Activated CD4-positive, alpha-beta T cell treated with anti-CD3 and anti-CD28 coated beads, Interleukin-2, amount 50 U/mL, for 48 hours (primary cell): ENCODE measurements around the gene MFGE8.

ENCODE experiments used
- DNase-seq, 2 experiments: peaks; one replicate each; pipeline ENCODE4 v3.0.0-alpha.2; 2020

The MFGE8 gene

DNA sequence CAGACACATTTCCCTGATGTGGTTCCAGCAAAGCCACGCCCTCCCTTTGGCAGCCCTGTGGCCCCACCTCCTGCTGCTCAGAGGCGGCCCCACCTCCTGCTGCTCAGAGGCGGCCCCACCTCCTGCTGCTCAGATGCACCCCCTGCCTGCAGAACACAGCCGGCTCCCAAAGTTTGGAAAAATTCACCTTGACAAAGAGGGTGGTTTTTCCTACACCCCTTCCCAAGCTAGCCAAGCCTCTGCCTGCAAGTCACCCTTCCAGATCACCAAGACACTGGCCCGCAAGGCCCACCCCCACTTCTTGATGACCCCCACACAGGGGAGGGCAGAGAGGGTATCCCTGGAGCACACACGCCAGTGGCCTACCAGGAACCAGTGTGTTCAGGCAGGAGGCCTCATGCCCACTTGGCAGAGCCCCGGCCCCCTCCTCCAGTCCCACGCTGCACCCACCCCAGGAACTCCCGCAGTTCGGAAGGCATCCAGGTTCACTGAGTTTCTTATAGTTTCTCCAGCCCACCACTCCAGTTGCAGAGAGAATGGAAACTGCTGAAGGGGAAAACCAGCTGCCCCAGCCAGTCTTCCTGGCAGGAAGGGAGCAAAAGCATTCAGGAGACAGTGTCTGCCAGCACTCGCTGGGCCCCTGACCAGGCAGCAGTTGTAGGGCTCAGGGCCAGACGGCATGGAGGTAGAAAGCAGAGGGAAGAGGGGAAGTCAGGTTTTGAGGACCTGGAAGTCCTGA is 15.6 kb downstream of the MFGE8 start:
- peak; percentile 84 to 88 for DNase-seq

DNA sequence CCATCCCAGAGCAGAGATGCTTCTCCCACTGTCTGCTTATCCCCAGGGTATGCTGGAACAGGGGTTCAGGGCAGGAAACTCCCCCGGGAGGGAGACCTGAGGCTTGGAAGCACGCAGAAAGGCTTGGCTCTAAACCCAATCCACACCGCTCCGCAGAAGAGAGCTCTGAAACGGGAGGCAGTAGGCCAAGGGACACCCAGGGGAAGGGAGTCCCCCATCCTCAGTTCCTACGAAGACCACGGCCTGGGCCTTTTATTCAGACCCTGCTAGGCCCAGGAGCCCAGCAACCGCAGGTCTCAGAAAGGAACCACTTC is 16.1 kb downstream of the MFGE8 start:
- no peak for DNase-seq

DNA sequence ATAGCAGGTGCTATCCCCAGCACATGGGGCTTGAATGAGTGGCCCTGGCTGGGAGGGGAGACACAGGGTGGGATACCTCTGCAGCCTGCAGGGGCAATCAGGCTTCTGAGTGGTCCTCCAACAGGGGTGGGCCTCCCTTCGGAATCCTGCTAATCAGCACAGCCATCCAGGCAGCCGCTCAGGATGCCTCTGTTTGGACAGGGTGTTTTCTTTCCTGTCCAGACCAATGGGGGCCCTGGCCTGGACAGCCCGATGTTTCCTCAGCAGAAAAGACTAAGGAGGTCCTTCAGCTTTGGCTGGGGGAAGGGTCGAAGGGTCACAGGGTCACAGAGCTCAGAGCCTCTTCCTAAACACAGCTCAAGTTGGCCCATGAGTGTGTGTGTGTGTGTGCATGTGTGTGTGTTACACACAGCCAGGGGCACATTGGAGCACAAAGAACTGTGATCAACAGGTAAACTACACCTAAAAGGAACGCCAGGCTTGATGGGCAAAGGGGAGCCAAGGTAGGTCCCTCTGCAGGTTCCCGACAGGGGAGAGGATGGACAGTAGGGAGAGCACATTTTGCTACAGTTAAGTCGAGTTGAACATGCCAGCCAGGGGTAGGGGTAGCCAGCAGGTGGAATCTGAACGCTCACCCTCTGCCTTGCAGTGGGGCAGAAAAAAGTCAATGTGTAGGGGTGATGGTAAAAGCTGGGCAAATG is 16.7 kb downstream of the MFGE8 start:
- DNase-seq = no peak

DNA sequence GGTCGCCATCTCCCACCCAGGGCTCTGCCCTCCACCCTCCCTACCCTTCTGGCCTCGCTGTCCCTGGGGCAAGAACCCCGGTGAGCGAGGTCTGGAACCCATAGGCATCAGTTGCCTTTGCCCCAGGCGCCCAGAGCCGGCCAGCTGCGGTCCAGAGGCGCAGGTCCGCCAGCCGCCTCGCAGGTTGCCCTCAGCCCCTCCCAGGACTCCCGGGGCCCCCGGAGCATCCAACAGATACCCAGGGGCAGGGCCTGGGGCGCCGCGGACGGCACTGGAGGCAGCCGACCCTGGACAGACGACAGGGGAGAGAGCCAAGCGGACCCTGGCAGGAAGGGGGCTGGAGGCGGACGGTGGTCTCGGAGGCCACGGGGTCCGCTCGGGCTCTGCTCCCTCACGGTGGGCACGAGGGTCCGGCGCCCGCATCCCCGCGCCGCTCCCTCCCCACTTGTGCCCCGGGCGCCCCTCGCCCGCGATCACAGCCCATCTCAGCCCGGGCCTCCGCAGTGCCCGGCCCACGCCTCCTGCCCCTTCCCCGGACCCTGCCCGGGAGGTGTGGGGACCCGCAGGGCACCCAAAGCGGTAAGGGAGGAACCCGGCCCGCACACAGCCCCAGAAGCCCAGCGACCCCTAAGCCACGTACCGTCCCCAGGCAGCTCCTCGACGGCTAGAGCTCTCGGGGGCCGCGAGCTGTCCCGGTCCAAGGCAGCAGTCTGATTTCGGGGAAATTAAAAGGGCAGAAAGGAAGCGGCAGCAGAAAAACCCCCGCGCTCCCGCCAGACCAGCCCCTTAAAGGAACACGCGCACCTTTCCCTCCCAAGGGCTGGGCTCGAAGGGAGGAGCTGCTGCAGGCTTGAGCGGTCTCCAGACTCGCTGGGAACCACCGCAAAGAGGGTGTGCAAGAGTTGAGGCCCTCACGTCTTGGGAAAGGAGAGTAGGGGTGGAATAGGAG is 18.1 kb downstream of the MFGE8 start, which contains the start of gene HAPLN3:
HAPLN3 (minus strand) TSS at position 726 of the 949 bp plus-strand sequence. CDS start 8,246 bp downstream, outside the sequence.
- DNase-seq = peak; percentile 70 to 78

DNA sequence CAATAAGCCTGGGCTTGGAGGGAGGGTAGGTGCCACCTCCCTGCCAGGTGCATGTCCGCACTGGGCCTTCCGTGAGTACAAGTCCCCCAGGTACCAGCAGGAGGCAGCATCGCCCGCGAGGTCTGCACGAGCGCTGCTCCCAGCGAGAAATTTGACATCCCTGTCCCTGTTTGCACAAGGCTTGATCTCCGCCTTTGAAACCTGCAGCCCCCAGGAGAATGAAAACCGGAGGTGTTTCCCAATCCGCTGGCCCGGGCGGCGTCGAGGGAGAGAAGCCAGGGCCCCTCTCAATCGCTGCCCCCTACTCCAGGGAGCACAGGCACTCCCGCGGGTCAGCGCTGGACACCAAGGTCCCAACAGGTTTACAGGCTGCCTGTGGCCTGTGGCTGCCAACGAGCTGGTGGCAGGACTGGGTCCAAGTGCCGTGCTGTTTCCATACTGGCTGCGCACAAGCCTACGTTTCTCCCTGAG is 18.8 kb downstream of the MFGE8 start:
- DNase-seq = peak; percentile 90 to 92

DNA sequence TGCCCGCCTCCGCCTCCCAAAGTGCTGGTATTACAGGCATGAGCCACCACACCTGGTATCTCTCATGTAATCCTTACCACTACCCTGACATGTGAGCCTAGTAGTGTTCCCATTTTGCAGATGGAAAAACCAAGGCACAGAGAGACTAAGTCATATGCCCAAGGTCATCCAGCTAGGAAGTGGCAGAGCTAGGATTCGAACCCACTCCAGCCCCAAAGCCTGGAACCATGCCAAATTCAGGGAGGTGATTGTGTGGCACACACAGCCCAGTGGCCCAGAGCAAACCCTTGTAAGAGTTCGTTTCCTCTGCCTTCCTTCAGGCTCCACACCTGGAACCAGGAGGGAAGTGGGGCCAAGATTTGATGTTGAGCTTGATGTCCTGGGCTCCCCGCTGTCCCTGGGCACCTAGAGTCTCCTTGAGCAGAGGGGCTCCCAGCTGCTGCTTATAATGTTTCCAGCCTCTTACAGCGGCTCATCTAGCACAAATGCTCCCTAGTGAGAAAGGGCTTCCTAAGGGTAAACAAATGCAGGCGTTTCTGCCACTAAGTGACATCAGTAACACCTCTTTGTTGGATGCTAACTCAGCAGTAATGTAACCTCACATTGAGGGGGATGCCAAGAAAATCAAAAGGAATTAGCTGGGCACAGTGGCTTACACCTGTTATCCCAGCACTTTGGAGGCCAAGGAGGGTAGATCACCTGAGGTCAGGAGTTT is 21.5 kb downstream of the MFGE8 start:
- no peak for DNase-seq

DNA sequence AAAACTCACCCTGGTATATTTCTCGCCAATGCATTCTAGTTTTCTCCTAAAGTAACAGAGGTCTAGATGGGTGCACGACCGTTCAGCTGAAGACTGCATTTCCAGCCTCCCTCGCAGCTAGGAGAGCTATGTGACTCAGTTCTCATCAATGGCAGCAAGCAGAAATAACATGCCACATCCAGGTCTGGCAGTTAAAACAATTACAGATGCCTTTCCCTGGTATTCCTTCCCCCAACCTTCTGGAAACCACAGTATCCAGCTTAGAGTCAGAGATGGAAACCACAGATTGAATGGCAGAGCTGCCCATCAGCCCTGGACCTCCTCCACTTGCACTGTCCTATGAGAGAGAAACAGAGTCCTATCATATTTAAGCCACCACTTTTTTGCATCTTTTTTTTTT is 22.7 kb downstream of the MFGE8 start:
- DNase-seq = no peak

DNA sequence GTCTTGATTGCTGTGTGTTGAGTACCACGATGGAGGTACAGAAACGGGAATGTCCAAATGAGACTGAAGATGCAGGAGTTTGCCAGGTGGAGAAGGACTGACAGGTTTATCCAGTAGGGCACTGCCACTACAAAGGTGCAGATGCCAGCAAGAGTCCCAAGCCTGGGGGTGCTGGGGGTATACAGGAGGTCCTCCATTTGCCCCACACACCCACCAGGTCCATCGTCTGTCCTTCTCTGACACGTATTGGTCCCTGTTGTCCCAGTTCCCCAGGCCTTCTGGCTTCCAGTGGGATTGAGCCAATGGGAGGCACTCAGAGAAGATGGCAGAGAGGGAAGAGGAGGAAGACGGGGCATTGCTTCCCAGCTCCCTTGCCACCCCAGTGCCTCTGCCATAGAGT is 24.5 kb downstream of the MFGE8 start:
- no peak for DNase-seq

DNA sequence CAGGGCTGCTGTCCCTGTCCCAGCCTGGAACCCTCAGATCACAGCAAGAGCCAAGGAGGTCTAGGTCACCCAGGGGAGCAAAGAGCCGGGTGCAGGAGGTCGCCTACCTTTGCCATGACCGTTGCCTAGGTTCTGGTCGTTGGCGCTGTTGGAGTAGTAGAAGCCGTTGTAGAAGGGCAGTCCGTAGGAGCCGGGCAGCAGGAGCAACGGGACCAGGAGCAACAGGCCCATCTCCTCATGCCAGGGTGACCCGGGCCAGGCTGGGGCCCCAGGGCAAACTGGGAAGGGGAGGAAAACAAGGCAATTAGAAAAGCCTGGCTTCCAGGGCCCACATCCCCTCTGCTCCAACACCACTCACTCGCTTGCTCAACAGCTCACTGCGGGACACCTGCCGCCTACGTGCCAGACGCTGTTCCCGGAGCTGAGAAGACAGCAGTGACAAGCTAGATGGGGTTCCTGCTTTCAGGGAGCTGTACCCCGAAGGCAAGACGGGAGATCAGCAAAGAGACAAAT is 26.1 kb downstream of the MFGE8 start:
- no peak for DNase-seq

DNA sequence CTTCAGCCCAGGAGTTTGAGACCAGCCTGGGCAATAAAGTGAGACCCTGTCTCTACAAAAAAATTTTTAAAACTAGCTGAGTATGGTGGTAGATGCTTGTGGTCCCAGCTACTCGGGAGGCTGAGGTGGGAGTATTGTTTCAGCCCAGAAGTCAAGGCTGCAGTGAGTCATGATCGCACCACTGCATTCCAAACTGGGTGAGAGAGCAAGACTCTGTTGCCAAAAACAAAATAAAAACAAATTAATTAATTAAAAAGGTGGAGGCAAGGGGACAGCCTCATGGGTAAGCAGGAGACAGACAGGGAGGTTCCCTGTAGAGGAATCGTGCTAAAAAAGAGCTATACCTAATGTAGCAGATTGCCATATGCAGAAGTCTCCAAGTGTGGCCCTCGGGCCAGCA is 30.4 kb downstream of the MFGE8 start:
- no peak for DNase-seq

DNA sequence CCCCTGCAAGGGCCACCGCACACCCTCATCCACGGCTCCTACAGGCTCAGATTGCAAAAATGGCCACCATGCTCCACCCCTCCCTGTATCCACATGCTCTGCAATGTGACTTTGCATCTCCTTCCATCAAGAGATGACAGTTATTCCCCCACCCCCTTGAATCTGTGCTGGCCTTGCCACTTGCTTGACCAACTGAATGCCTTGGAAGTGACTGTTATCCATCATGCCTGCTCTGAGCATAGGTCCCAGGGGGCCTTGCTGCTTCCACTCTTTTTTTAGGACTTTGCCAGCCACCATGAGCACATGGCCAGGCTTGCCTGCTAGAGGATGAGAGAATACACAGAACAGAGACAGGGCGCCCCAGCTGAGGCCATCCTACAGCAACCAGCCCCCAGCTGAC is 31.4 kb downstream of the MFGE8 start:
- no peak for DNase-seq

DNA sequence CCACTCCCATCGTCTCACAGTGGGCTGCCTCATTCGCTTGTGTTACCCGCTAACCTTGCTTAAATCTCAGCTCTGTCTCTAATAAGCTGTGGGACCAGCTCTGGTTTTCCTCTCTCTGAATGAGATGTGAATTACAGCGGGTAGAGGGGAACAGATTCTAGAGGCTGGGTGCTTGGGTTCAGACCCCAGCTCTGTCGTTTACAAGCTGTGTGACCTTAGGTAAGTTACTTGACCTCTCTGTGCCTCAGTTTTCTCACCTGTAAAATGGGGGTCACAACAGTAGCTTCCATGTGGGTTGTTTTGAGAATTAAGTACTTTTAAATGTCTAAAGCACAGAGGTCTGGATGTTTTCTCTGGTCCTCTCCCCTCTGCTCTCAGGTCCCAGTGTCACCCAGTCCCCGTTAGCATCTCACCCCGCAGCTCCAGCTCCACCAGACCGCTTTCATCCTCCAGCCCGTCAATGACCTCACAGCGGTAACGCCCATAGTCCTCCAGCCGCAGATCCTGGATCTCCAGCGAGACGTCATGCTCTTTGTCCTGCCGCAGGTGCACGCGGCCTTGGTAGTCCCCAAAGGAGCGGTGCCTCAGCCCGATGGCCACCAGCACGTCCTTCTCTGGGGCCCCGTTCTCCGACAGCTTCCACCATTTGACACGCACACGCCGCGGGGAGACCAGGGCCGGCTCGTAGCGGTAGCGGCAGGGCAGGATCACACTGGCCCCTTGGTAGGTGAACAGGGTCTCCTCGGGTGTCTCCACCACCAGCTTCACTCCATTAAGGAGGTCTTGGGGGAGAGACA is 32.0 kb downstream of the MFGE8 start:
- DNase-seq = no peak

DNA sequence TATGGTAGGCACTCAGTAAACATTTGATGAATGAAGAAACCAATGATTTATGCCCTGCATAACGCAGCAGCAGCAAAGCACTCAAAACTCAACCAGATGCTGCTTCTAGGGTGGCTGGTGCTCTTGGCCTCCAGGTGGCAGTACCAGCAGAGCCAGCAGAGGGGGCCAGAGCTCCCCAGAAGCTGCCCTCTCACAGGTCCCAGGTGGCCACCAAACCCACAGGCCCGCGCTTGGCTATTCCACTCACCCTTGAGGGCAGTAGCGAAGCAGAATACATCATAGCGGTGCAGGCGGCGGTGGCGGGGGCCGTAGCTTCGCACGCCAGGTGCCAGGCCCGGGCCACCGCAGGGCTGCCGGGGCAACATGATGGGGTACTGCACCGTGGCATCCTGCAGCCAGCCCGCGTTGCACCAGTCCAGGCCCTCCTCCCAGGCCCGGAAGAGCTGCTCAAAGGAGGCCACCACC is 34.4 kb downstream of the MFGE8 start:
- DNase-seq = peak; percentile 49 to 56

DNA sequence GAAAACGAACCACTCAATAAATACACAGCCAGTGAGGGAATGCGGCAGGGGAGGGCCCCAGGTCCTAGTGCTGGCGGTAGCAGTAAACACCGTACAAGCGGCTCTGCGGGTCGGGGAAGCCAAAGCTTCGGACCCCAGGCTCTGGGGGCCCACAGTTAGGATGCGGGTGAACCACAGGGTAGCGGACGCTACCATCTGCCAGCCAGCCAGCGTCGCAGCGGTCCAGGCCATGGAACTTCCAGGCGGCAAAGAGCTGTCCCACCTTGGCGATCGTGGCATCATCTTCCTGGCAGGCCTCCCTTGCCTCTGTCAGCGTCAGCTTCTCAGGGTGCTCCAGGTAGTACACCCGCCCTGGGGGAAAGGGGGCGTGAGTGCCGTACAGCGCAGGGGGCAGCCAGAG is 35.3 kb downstream of the MFGE8 start:
- DNase-seq = no peak

DNA sequence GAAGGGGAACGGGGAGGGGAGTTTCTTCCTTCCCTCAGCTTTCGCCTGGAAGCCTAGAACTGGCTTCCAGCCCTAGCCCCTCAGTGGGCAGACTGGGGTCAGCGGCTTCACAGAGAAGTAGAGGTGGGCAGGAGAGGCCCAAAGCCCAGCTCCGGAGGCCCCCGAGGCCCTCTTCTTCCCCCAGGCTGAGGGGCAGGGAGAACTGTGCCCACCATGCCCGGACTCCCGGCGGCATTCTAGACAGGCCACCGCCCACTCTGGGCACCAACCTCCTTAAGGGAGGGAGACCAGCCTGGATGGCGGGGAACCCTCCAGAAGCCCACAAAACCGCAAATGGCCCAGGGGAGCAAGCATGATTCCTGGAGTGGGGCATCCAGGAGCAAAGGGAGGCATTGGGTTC is 35.8 kb downstream of the MFGE8 start:
- DNase-seq = no peak

DNA sequence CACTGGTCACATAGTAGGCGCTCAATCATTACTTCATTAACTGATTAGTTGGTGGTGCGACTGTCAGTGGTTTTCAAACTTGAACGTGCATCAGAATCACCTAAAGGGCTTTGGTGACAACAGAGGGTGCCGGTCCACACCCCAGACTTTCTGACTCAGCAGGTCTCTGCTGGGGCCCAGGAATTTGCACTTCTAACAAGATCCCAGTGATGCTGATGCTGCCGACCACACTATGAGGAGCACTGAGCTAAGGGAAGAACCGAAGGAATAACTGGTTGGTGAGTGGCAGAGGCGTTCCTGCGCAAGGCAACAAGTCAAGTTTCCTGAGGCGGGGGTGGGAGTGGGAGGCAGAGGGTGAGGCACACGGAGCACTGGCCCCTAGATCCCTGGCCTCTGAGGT is 36.6 kb downstream of the MFGE8 start:
- DNase-seq = no peak

DNA sequence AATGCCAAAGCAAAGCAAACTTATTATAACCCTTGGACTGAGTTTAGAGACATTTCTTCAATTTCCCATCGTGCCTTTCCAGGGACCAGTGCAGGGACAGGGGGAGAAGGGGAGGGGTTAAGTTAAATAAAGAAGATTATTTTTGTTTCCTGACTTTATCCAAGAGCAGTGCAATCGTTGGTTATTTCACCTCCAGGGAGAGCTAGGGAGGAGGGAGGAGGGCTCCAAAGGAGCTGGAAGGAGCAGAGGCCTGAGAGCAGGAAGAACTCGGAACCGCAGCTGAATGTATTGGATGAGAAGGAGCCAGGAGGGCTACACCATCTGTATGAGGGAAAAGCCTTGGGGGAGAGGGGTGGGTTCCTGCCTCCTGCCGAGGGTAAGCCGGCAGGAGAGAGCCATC is 38.5 kb downstream of the MFGE8 start:
- DNase-seq = no peak

DNA sequence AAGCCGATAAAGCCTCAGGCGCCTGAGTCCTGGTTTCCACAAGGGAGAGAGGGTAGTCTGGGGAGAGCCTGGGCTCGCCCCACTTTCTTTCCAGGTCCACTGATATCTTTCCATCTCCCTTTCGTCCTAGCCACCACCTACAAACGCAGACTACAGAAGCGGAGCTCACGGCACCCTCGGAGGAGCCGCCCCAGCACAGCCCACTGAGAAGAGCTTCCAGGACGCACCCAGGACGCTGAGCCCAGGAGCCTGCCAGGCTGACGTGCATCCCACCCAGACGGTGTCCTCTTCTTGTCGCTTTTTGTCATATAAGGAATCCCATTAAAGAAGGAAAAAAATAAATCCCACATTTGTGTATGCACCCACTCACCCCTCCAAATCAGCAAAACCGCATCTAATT is 38.9 kb downstream of the MFGE8 start:
- DNase-seq = no peak

DNA sequence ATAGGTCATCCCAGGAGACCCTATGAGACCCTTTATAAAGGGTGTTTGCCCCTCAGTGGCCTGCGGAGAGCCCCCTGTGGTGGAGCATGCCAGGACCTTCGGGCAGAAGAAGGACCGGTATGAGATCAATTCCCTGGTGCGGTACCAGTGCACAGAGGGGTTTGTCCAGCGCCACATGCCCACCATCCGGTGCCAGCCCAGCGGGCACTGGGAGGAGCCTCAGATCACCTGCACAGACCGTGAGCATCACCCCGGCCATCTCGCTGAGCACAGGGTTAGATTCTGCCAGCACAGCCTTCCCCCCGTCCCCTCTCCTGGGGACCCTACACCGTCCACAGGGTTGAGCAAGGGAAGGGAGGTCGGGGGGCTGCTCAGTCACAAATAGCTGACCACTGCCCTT is 39.4 kb downstream of the MFGE8 start:
- no peak for DNase-seq

DNA sequence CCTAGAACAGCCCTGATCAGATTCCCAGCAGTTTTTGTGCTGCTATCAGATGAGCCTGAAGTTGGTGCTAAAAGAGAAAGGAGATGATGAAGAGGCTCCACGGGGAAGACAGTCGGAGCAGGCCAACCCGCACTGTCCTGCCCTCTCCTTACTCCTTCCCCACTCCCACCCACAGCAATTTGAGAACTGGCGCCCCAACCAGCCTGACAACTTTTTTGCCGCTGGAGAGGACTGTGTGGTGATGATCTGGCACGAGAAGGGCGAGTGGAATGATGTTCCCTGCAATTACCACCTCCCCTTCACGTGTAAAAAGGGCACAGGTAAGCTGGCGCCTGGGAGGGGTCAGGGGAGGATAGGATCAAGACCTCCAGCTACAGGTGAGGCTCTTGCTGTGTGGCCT is 40.5 kb downstream of the MFGE8 start:
- no peak for DNase-seq

DNA sequence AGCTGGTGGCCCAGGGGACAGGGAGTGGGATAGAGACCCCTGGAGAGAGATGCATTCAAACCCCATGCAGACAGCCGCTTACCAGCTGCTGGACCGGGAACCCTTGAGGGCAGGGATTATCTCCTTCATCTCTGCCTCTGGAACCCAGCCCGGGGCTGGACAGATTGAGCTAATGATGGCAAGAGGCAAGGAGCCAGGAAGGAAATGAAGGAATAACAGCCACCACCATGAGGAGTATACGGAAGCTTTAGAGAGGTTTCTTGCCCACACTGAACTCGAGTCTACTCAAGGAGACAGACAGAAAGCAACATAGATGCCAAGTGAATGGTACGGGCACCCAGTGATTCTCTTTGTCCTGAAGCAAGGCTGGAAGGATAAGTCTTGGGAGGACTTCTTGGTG is 41.1 kb downstream of the MFGE8 start:
- no peak for DNase-seq

DNA sequence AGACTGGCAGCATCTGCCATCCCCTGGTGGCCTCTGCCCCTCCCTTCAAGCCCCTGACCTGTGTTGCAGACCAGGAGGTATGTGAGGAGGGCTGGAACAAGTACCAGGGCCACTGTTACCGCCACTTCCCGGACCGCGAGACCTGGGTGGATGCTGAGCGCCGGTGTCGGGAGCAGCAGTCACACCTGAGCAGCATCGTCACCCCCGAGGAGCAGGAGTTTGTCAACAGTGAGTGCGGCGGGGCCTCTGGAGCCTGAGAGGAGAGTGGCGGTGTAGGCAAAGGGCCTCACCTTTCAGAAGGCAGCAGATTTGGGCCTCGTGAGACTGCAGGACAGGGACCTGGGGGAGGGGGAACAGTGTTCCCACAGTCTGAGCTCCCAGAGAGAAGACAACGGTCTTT is 41.9 kb downstream of the MFGE8 start:
- no peak for DNase-seq
